HEK293 (cell line): ENCODE data around the gene CCDC9B.

Experiments used
- CTCF ChIP-seq: fragments of 450-650 bp; formaldehyde crosslinking; IDR thresholded peaks from 2 replicates; pipeline ENCODE4 v1.5.1; 2016; ENCODE audit warnings: missing biosample characterization, missing genetic modification characterization
- ZBTB26 ChIP-seq: fragments of 450-650 bp; formaldehyde crosslinking; optimal IDR thresholded peaks from 2 replicates; pipeline ENCODE3; 2016; ENCODE audit warnings: missing biosample characterization, mild to moderate bottlenecking, missing genetic modification characterization

GRCh38 chr15:40338921-40339620 is 1.7 kb downstream of the CCDC9B start:
- TF ChIP-seq ZBTB26 (tag by site-specific recombination): no peak
- TF ChIP-seq CTCF (tag by site-specific recombination): no peak
